ENCODE data around the gene ATXN10.

ATXN10 gene

GRCh38 chr22:45804319-45804985 lies 132.8 kb downstream of the ATXN10 start:
- TF ChIP-seq CTCF (IDR thresholded peaks at IDR 0.05; ENCODE audit: borderline replicate concordance, extremely low read depth, low read length, poor library complexity, severe bottlenecking), result no peak
- no peak overlapping the region for H3K27ac ChIP-seq (ENCODE audit: low read length)
- H3K79me2 ChIP-seq (ENCODE audit: insufficient read depth, low read length), result no peaks in the 10 kb centered on the region
- no peaks in the 10 kb centered on the region for H3K9me3 ChIP-seq (ENCODE audit: insufficient read depth, low read length, severe bottlenecking)
- H2AFZ ChIP-seq (ENCODE audit: low read depth, low read length), result no peak overlapping the region
- ATAC-seq (ENCODE audit: insufficient read depth, low read depth) (no peak), DNase-seq (no peak)
- no peak overlapping the region for H3K4me3 ChIP-seq (ENCODE audit: low read depth in 1 of 2, low read length in 2 of 2)
- no peak overlapping the region for H3K9ac ChIP-seq (ENCODE audit: low read depth, low read length)
- 0 out of 2 replicates have a peak, but pooled peaks cover 6% of the 10 kb centered on the region for H4K20me1 ChIP-seq (ENCODE audit: insufficient read depth, low read length)
- H3K27me3 ChIP-seq (ENCODE audit: insufficient read depth, low read length, poor library complexity), result no peaks in the 10 kb centered on the region
- H3K36me3 ChIP-seq (ENCODE audit: insufficient read depth, low read length), result peaks cover 34% of the 10 kb centered on the region; the same call in 1 of the 2 replicates
- no peaks in the 10 kb centered on the region for H3K4me1 ChIP-seq (ENCODE audit: insufficient read depth, low read length)
- no peak overlapping the region for H3K4me2 ChIP-seq (ENCODE audit: insufficient read depth, low read length)

- Histone ChIP-seq H3K9ac (ENCODE audit: low read depth, low read length) (no peak overlapping the region), H2AFZ (ENCODE audit: low read depth, low read length) (no peak overlapping the region), H3K9me3 (ENCODE audit: insufficient read depth, low read length, severe bottlenecking) (no peaks in the 10 kb centered on the region), H3K4me2 (ENCODE audit: insufficient read depth, low read length) (no peak overlapping the region), H3K79me2 (ENCODE audit: insufficient read depth, low read length) (no peaks in the 10 kb centered on the region), H3K4me1 (ENCODE audit: insufficient read depth, low read length) (no peaks in the 10 kb centered on the region), H3K27ac (ENCODE audit: low read length) (no peak overlapping the region), H4K20me1 (ENCODE audit: insufficient read depth, low read length) (0 out of 2 replicates have a peak, but pooled peaks cover 6% of the 10 kb centered on the region), H3K36me3 (ENCODE audit: insufficient read depth, low read length) (peaks cover 35% of the 10 kb centered on the region; the same call in 1 of the 2 replicates), H3K4me3 (ENCODE audit: low read depth in 1 of 2, low read length in 2 of 2) (no peak overlapping the region), H3K27me3 (ENCODE audit: insufficient read depth, low read length, poor library complexity) (no peaks in the 10 kb centered on the region)
- TF ChIP-seq CTCF (IDR thresholded peaks at IDR 0.05; ENCODE audit: borderline replicate concordance, extremely low read depth, low read length, poor library complexity, severe bottlenecking), result no peak
- no peak for TF ChIP-seq EZH2 (IDR thresholded peaks at IDR 0.05; ENCODE audit: borderline replicate concordance, low read depth, low read length, severe bottlenecking)
- ATAC-seq (ENCODE audit: insufficient read depth, low read depth) (0 out of 3 replicates have a peak, but pooled peaks have one; percentile 19), DNase-seq (no peak)
These were observed 133.3 kb downstream of the ATXN10 start for GRCh38 chr22:45804986-45805325.

- no peak for TF ChIP-seq EZH2 (IDR thresholded peaks at IDR 0.05; ENCODE audit: borderline replicate concordance, low read depth, low read length, severe bottlenecking)
- no peak for TF ChIP-seq CTCF (IDR thresholded peaks at IDR 0.05; ENCODE audit: borderline replicate concordance, extremely low read depth, low read length, poor library complexity, severe bottlenecking)
- Histone ChIP-seq H3K36me3 (ENCODE audit: insufficient read depth, low read length) (peaks cover 35% of the 10 kb centered on the region; the same call in 1 of the 2 replicates), H3K9ac (ENCODE audit: low read depth, low read length) (no peak overlapping the region), H4K20me1 (ENCODE audit: insufficient read depth, low read length) (0 out of 2 replicates have a peak, but pooled peaks cover 6% of the 10 kb centered on the region), H3K4me3 (ENCODE audit: low read depth in 1 of 2, low read length in 2 of 2) (no peak overlapping the region), H3K27ac (ENCODE audit: low read length) (no peak overlapping the region), H3K4me1 (ENCODE audit: insufficient read depth, low read length) (no peaks in the 10 kb centered on the region), H2AFZ (ENCODE audit: low read depth, low read length) (no peak overlapping the region), H3K79me2 (ENCODE audit: insufficient read depth, low read length) (no peaks in the 10 kb centered on the region), H3K9me3 (ENCODE audit: insufficient read depth, low read length, severe bottlenecking) (no peaks in the 10 kb centered on the region), H3K4me2 (ENCODE audit: insufficient read depth, low read length) (no peak overlapping the region), H3K27me3 (ENCODE audit: insufficient read depth, low read length, poor library complexity) (no peaks in the 10 kb centered on the region)
- ATAC-seq (ENCODE audit: insufficient read depth, low read depth) (no peak), DNase-seq (no peak)
These were observed 133.8 kb downstream of the ATXN10 start for GRCh38 chr22:45805413-45805812.
